ENCODE measurements around the gene CYP3A7. TPM values are rescaled to one million over a fixed set of nuclear protein-coding genes. Genes with fewer than 3 reads are reported as not detected.

CYP3A7 gene
- polyA plus RNA-seq (2012; ENCODE audit: insufficient read depth, insufficient read length, low read depth), result not detected

DNA sequence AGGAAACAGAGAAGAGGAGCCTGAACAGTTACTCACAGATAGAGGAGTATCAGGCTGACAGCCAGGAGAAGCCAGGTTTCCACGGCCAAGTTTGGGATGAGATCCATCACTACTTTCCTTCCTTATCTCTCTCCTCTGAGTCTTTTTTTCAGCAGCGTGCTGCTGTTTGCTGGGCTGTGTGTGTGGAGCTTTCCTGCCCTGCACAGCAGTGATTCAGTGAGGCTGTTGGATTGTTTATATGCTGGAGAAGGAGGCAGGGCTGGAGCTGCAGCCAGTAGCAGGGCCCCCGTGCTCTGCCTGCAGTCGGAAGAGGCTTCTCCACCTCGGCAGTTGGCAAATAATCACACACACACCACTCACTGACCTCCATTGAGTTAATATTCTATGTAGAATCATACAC is at the start of gene CYP3A7:
Gene CYP3A7 (minus strand): TSS at position 210 of the 400 bp plus-strand sequence. CDS start 103 bp downstream, at position 107.
- Histone ChIP-seq H3K27me3 (no peaks in the 10 kb centered on the region; the same call in 1 of the 2 replicates), H3K9me3 (no peaks in the 10 kb centered on the region), H3K4me1 (no peaks in the 10 kb centered on the region), H3K4me3 (ENCODE audit: low read depth, low read length) (no peak within 1 kb of the TSS), H3K36me3 (no peaks in the 10 kb centered on the region)
- TF ChIP-seq, protein P1, sequence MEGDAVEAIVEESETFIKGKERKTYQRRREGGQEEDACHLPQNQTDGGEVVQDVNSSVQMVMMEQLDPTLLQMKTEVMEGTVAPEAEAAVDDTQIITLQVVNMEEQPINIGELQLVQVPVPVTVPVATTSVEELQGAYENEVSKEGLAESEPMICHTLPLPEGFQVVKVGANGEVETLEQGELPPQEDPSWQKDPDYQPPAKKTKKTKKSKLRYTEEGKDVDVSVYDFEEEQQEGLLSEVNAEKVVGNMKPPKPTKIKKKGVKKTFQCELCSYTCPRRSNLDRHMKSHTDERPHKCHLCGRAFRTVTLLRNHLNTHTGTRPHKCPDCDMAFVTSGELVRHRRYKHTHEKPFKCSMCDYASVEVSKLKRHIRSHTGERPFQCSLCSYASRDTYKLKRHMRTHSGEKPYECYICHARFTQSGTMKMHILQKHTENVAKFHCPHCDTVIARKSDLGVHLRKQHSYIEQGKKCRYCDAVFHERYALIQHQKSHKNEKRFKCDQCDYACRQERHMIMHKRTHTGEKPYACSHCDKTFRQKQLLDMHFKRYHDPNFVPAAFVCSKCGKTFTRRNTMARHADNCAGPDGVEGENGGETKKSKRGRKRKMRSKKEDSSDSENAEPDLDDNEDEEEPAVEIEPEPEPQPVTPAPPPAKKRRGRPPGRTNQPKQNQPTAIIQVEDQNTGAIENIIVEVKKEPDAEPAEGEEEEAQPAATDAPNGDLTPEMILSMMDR (IDR thresholded peaks at IDR 0.05; ENCODE audit: low read depth, low read length), result no peak
- DNase-seq, result no peak

DNA sequence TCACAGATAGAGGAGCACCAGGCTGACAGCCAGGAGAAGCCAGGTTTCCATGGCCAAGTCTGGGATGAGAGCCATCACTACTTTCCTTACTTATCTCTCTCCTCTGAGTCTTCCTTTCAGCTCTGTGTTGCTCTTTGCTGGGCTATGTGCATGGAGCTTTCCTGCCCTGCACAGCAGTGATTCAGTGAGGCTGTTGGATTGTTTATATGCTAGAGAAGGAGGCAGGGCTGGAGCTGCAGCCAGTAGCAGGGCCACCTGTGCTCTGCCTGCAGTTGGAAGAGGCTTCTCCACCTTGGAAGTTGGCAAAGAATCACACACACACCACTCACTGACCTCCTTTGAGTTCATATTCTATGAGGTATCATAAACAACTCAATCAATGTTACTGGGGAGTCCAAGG is 49.0 kb upstream of the CYP3A7 start, which contains the start of gene CYP3A4:
Gene CYP3A4 (minus strand): TSS at position 178 of the 400 bp plus-strand sequence. CDS start 103 bp downstream, at position 75.
- DNase-seq, result no peak
- Histone ChIP-seq H3K4me3 (ENCODE audit: low read depth, low read length) (no peak within 1 kb of the TSS), H3K36me3 (no peaks in the 10 kb centered on the region), H3K4me1 (no peaks in the 10 kb centered on the region), H3K27me3 (no peaks in the 10 kb centered on the region), H3K9me3 (no peaks in the 10 kb centered on the region)
- TF ChIP-seq, protein P1 (IDR thresholded peaks at IDR 0.05; ENCODE audit: low read depth, low read length), result no peak

DNA sequence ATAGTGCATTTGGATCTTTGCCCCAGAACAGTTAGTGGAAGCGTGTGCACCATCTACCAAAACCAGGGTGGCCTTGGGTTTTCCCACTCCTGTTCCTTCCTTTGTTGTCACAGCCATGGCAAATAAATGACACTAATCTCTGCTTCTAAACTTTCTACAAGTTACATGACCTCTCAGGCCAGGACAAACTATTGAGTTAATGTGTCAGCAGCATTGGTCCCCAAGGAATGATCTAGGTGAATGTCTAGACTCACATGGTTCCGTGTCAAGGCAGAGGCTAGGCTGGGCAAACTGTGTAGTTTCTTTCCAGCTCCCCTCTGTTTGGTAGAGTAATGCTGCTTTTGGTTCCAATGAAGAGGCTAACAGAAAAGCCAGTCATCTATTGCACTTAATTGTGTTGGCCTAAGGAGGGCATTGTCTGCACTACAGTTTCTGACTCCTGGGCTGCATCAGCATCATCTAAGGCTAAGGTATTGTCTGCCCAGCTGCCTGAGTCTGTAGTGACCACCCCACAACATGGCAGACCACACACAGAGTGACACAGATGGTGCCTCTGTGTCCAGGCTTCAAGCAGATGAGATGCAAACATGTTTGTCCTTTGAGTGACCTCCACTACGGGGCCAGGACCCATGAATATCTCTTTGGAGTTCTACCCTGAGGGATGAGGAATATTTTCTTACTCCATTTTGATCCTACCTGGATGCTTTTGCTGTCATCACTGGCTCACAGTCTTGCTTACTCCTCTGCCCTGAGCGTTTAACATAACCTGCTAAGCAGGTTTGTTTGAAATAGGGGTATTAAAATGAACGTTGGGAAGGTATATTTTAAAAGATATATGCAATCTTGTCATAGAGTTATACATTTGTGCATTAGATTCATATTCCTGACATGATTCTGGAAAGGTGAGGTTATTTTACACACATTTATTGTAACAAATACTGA is 47.3 kb upstream of the CYP3A7 start:
- no peaks in the 10 kb centered on the region for H3K9me3 ChIP-seq
- H3K36me3 ChIP-seq, result no peaks in the 10 kb centered on the region
- TF ChIP-seq, protein P1 (IDR thresholded peaks at IDR 0.05; ENCODE audit: low read depth, low read length), result no peak
- no peak for DNase-seq
- no peaks in the 10 kb centered on the region; the same call in 1 of the 2 replicates for H3K27me3 ChIP-seq
- H3K4me3 ChIP-seq (ENCODE audit: low read depth, low read length), result no peak overlapping the region
- H3K4me1 ChIP-seq, result no peaks in the 10 kb centered on the region

DNA sequence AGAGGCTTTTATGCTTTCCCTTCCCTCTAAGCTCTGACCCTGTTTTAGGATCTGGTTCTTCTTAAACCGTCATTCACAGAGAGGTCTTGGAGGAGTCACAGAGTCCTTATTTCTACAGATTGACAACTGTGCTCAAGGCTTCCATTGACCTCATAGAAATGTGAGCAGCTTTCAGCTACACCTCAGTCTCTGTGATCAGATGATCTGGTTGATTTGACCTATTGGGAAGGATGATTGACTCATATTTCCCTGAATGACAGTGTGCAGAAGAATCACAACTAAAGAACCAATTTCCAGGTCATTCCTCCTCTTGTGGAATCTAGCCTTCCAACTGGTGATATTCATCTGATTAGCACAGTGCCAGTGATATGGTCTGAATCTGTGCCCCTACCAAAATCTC is 45.6 kb upstream of the CYP3A7 start:
- no peak overlapping the region for H3K4me3 ChIP-seq (ENCODE audit: low read depth, low read length)

DNA sequence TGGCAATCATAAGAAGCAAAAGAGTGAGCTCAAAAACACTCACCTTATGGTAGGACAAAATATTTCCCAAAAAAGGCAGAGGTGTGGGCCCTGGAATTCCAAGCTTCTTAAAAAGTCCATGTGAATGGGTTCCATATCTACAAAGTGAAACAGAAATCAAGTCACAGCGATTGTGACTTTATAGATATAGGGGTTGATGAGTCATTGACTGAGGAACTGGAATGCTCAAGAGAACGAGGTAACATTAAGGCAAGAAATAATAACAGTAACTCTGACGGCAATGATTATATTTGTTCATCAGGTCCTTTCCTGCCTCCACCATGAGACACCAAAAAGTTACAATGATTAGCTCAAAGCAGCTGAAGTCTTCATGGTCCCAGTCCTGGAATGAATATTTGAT is 45.0 kb upstream of the CYP3A7 start:
- H3K36me3 ChIP-seq, result no peaks in the 10 kb centered on the region

More for the DNA sequence above, 45.6 kb upstream of the CYP3A7 start:
- Histone ChIP-seq H3K36me3 (no peaks in the 10 kb centered on the region), H3K9me3 (no peaks in the 10 kb centered on the region), H3K27me3 (no peaks in the 10 kb centered on the region; the same call in 1 of the 2 replicates), H3K4me1 (no peaks in the 10 kb centered on the region)
- DNase-seq, result no peak
- TF ChIP-seq, protein P1 (IDR thresholded peaks at IDR 0.05; ENCODE audit: low read depth, low read length), result no peak

More for the DNA sequence above, 45.0 kb upstream of the CYP3A7 start:
- DNase-seq, result no peak
- no peaks in the 10 kb centered on the region; the same call in 1 of the 2 replicates for H3K27me3 ChIP-seq
- TF ChIP-seq, protein P1 (IDR thresholded peaks at IDR 0.05; ENCODE audit: low read depth, low read length), result no peak
- no peaks in the 10 kb centered on the region for H3K9me3 ChIP-seq
- H3K4me3 ChIP-seq (ENCODE audit: low read depth, low read length), result no peak overlapping the region
- H3K4me1 ChIP-seq, result no peaks in the 10 kb centered on the region
